Gastrocnemius medialis (tissue), 4 donors: Measurements from ENCODE around the gene HMGCL.

Experiments used
- CTCF ChIP-seq, 5 experiments: fragments of 450-650 bp in 3 of 5; fragments of 200-600 bp in 2 of 5; sonication (generic) in 2 of 5; IDR thresholded peaks in 4 of 5; conservative IDR thresholded peaks in 1 of 5; 1 replicate in 4 of 5; 2 replicates in 1 of 5; pipeline ENCODE4 v1.5.1; 2016 to 2019; ENCODE audit warnings: antibody characterized with exemption in 5 of 5, mild to moderate bottlenecking in 3 of 5, moderate library complexity in 3 of 5
- POLR2A ChIP-seq, 2 donors: fragments of 450-650 bp; IDR thresholded peaks; one replicate each; pipeline ENCODE4 v1.6.1; 2017; ENCODE audit warnings: antibody characterized with exemption in 2 of 2, mild to moderate bottlenecking in 2 of 2, moderate library complexity in 2 of 2

- no peak for TF ChIP-seq CTCF (IDR thresholded peaks at IDR 0.05 in 4 of 5, conservative IDR thresholded peaks at IDR 0.05 in 1 of 5)
- no peak for TF ChIP-seq POLR2A (IDR thresholded peaks at IDR 0.05)
These were observed 62.1 kb downstream of the HMGCL start for GRCh38 chr1:23763041-23763577.
